Measurements from ENCODE around the gene ILDR1. TPM values are rescaled to one million over a fixed set of nuclear protein-coding genes. Genes with fewer than 3 reads are reported as not detected.

Gene ILDR1
- total and polyA plus RNA-seq, 2 of the 8 experiments (the other 6 are each of a cell fraction or from before 2014, with no cell fraction given) = 1.8 TPM

GRCh38 chr3:121980450-121980796 is 41.6 kb downstream of the ILDR1 start:
- Histone ChIP-seq H3K9ac (replicated peaks in 1 of 4; ENCODE audit: extremely low read depth in 1 of 4, low read depth in 3 of 4, low read length in 3 of 4) (no peak overlapping the region), H2BK120ac (replicated peaks; ENCODE audit: low read depth, low read length) (no peak overlapping the region), H4K20me1 (replicated peaks in 1 of 2; ENCODE audit: control insufficient read depth in 1 of 2, insufficient read depth in 2 of 2, low read length in 2 of 2) (no peaks in the 10 kb centered on the region), H3K23me2 (ENCODE audit: low read depth, low read length) (no peaks in the 10 kb centered on the region), H2BK20ac (ENCODE audit: low read length) (no peak overlapping the region), H3K9me3 (ENCODE audit: insufficient read depth in 2 of 2, low read depth in 1 of 2, low read length in 1 of 2) (peaks cover 5 to 12% of the 10 kb centered on the region in 2 experiments), H2BK15ac (ENCODE audit: low read length) (no peak overlapping the region), H2AK5ac (ENCODE audit: low read depth, low read length) (no peak overlapping the region), H3K56ac (replicated peaks; ENCODE audit: insufficient read length, low read depth, low read length) (no peak overlapping the region), H2AFZ (ENCODE audit: low read length) (no peak overlapping the region), H2BK12ac (ENCODE audit: low read depth, low read length) (no peak overlapping the region), H2BK5ac (ENCODE audit: low read depth, low read length) (no peak overlapping the region), H3K23ac (ENCODE audit: insufficient read length) (no peak overlapping the region), H4K5ac (ENCODE audit: insufficient read length, low read depth, low read length) (no peak overlapping the region), H4K8ac (ENCODE audit: extremely low read depth, insufficient read depth, low read length) (no peak overlapping the region), H3K18ac (ENCODE audit: extremely low read depth, low read length) (no peak overlapping the region), H3K27me3 (replicated peaks in 1 of 4; ENCODE audit: control insufficient read depth in 3 of 4, extremely low read depth in 1 of 4, insufficient read depth in 3 of 4, low read length in 3 of 4) (no peaks in the 10 kb centered on the region), H3K4me3 (ENCODE audit: extremely low read depth in 1 of 4, insufficient read depth in 2 of 4, low read depth in 3 of 4, low read length in 4 of 4) (no peak overlapping the region), H3K4me2 (ENCODE audit: insufficient read depth in 1 of 2, low read depth in 2 of 2, low read length in 2 of 2) (no peak overlapping the region), H3K27ac (ENCODE audit: low read depth, low read length) (no peak overlapping the region), H3K79me1 (ENCODE audit: low read depth, low read length) (no peaks in the 10 kb centered on the region), H3K4ac (replicated peaks; ENCODE audit: insufficient read length, low read depth, low read length) (no peak overlapping the region), H3K4me1 (replicated peaks in 1 of 4; ENCODE audit: control insufficient read depth in 3 of 4, insufficient read depth in 4 of 4, low read length in 3 of 4) (no peaks in the 10 kb centered on the region), H4K91ac (replicated peaks; ENCODE audit: insufficient read length, low read length) (no peak overlapping the region), H3K79me2 (ENCODE audit: control insufficient read depth in 1 of 2, insufficient read depth in 2 of 2, low read length in 2 of 2) (no peaks in the 10 kb centered on the region), H3K36me3 (ENCODE audit: control insufficient read depth in 2 of 4, insufficient read depth in 4 of 4, low read length in 3 of 4) (no peaks in the 10 kb centered on the region), H3K14ac (ENCODE audit: insufficient read length) (no peak overlapping the region)
- 82% methylated on average over 5 of the region's 5 CpGs; no CpG with 5 or more reads in 1 of the 2 experiments for WGBS, 2 experiments (ENCODE audit: extremely low coverage in 1 of 2, insufficient coverage in 1 of 2, insufficient read length in 1 of 2, insufficient replicate concordance in 2 of 2, low coverage in 1 of 2, low lambda C conversion rate in 2 of 2, missing lambda C conversion rate in 1 of 2)
- ChIA-PET CTCF (ENCODE audit: partially characterized antibody) (no interaction called here), POLR2A (ENCODE audit: partially characterized antibody) (no interaction called here)
- FAIRE-seq (no peak), DNase-seq (ENCODE audit: low read depth in 1 of 2, low spot score in 2 of 2) (no peak)
- TF ChIP-seq CHD2 (IDR thresholded peaks at IDR 0.05; ENCODE audit: low read length) (no peak), ZNF274 (IDR thresholded peaks at IDR 0.05; ENCODE audit: borderline replicate concordance, extremely low read depth, low read length) (no peak), POLR2A (IDR thresholded peaks at IDR 0.05; ENCODE audit: control extremely low read depth in 1 of 2, low read depth in 2 of 2, low read length in 2 of 2) (no peak), TBP (IDR thresholded peaks at IDR 0.05; ENCODE audit: low read depth, low read length) (no peak), ATF3 (IDR thresholded peaks at IDR 0.05; ENCODE audit: insufficient read depth, low read depth, low read length) (no peak)

Measured in H1 (cell line).